ENCODE data around the gene TMED5. TPM values are rescaled to one million over a fixed set of nuclear protein-coding genes. Genes with fewer than 3 reads are reported as not detected.
A peak's percentile ranks its signal among the peaks of the same experiment; 100 is the strongest.

The TMED5 gene
- total RNA-seq, 1 experiment from 2014 or later: 59.2 TPM

GRCh38 chr1:93140106-93140505 is 40.1 kb downstream of the TMED5 start:
- H3K9me3 ChIP-seq (ENCODE audit: low read length): no peaks in the 10 kb centered on the region
- no peak overlapping the region for H3K9ac ChIP-seq (ENCODE audit: low read length)
- TF ChIP-seq, protein P1, sequence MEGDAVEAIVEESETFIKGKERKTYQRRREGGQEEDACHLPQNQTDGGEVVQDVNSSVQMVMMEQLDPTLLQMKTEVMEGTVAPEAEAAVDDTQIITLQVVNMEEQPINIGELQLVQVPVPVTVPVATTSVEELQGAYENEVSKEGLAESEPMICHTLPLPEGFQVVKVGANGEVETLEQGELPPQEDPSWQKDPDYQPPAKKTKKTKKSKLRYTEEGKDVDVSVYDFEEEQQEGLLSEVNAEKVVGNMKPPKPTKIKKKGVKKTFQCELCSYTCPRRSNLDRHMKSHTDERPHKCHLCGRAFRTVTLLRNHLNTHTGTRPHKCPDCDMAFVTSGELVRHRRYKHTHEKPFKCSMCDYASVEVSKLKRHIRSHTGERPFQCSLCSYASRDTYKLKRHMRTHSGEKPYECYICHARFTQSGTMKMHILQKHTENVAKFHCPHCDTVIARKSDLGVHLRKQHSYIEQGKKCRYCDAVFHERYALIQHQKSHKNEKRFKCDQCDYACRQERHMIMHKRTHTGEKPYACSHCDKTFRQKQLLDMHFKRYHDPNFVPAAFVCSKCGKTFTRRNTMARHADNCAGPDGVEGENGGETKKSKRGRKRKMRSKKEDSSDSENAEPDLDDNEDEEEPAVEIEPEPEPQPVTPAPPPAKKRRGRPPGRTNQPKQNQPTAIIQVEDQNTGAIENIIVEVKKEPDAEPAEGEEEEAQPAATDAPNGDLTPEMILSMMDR (conservative IDR thresholded peaks at IDR 0.05; ENCODE audit: low read depth, low read length): no peak
- TF ChIP-seq EZH2phosphoT487 (IDR thresholded peaks at IDR 0.05; ENCODE audit: borderline replicate concordance, low read length) (no peak), EZH2 (IDR thresholded peaks at IDR 0.05; ENCODE audit: low read length, unreplicated experiment) (no peak)
- CTCF ChIA-PET: no interaction called here
- ATAC-seq (no peak), DNase-seq (no peak)
- POLR2A ChIA-PET (ENCODE audit: unreplicated experiment): no interaction called here
- no peak overlapping the region for H3K4me2 ChIP-seq (ENCODE audit: low read length)
- no peaks in the 10 kb centered on the region for H3F3A ChIP-seq (ENCODE audit: low read length, unreplicated experiment)
- no peaks in the 10 kb centered on the region for H4K20me1 ChIP-seq (ENCODE audit: low read length)
- H3K4me3 ChIP-seq (ENCODE audit: low read length): no peak overlapping the region
- H2AFZ ChIP-seq (ENCODE audit: low read length): no peak overlapping the region
- H3K36me3 ChIP-seq (ENCODE audit: low read depth, low read length): peaks cover 31% of the 10 kb centered on the region
- H3K27ac ChIP-seq (ENCODE audit: low read length): no peak overlapping the region
- H3K9me2 ChIP-seq (replicated peaks; ENCODE audit: low read length): no peaks in the 10 kb centered on the region
- H3K79me2 ChIP-seq (ENCODE audit: low read length): no peaks in the 10 kb centered on the region
- BruUV-seq (replicated peaks): no TSS peak
- intact Hi-C loops (cut with micrococcal nuclease): no loop called here
- H3K27me3 ChIP-seq (ENCODE audit: low read length): no peaks in the 10 kb centered on the region
- peaks cover 8% of the 10 kb centered on the region; the same call in 1 of the 2 replicates for H3K4me1 ChIP-seq (ENCODE audit: insufficient read depth, low read length)

GRCh38 chr1:93137604-93138292 is 42.5 kb downstream of the TMED5 start:
- no TSS peak for BruUV-seq (replicated peaks)
- Histone ChIP-seq H3K9me3 (ENCODE audit: low read length) (no peaks in the 10 kb centered on the region), H3K36me3 (ENCODE audit: low read depth, low read length) (peaks cover 47% of the 10 kb centered on the region), H3K79me2 (ENCODE audit: low read length) (no peaks in the 10 kb centered on the region), H3K9ac (ENCODE audit: low read length) (no peak overlapping the region), H3K9me2 (replicated peaks; ENCODE audit: low read length) (no peaks in the 10 kb centered on the region), H4K20me1 (ENCODE audit: low read length) (no peaks in the 10 kb centered on the region), H3K27ac (ENCODE audit: low read length) (peak overlapping the region; percentile 36), H3K4me3 (ENCODE audit: low read length) (no peak overlapping the region), H2AFZ (ENCODE audit: low read length) (no peak overlapping the region), H3K4me2 (ENCODE audit: low read length) (no peak overlapping the region), H3K4me1 (ENCODE audit: insufficient read depth, low read length) (peaks cover 8% of the 10 kb centered on the region; the same call in 1 of the 2 replicates), H3F3A (ENCODE audit: low read length, unreplicated experiment) (no peaks in the 10 kb centered on the region), H3K27me3 (ENCODE audit: low read length) (no peaks in the 10 kb centered on the region)
- POLR2A ChIA-PET (ENCODE audit: unreplicated experiment): no interaction called here
- DNase-seq (peak; percentile 15), ATAC-seq (peak; percentile 97)
- CTCF ChIA-PET: no interaction called here
- intact Hi-C loops (cut with micrococcal nuclease): loop anchor here (5.0 kb wide), 1 partner anchor 55 kb away; no protein-coding TSS in a partner anchor
- no peak for TF ChIP-seq EZH2 (IDR thresholded peaks at IDR 0.05; ENCODE audit: low read length, unreplicated experiment)
- TF ChIP-seq, protein P1 (conservative IDR thresholded peaks at IDR 0.05; ENCODE audit: low read depth, low read length): no peak
- TF ChIP-seq EZH2phosphoT487 (IDR thresholded peaks at IDR 0.05; ENCODE audit: borderline replicate concordance, low read length): no peak

DNA sequence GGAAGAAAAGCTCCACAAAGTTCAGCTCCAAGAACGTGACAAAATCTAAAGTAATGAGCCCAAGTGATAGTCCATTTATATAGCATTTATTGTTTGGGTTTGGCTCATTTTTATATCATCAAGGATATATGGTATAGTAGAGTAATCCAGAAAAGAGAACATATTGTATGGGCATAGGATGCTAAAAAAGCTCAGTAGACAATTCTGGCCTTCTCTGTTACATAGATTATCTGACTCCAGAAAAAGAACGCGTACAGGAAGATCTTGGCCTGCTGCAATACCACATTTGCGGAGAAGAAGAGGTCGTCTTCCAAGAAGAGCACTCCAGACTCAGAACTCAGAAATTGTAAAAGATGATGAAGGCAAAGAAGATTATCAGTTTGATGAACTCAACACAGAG is 43.8 kb downstream of the TMED5 start:
- Histone ChIP-seq H3K9ac (ENCODE audit: low read length) (no peak overlapping the region), H4K20me1 (ENCODE audit: low read length) (no peaks in the 10 kb centered on the region), H3K4me3 (ENCODE audit: low read length) (no peak overlapping the region), H3K9me2 (replicated peaks; ENCODE audit: low read length) (no peaks in the 10 kb centered on the region), H3K4me2 (ENCODE audit: low read length) (no peak overlapping the region), H3K27ac (ENCODE audit: low read length) (no peak overlapping the region), H3K36me3 (ENCODE audit: low read depth, low read length) (peaks cover 47% of the 10 kb centered on the region), H2AFZ (ENCODE audit: low read length) (no peak overlapping the region), H3K27me3 (ENCODE audit: low read length) (no peaks in the 10 kb centered on the region), H3K9me3 (ENCODE audit: low read length) (no peaks in the 10 kb centered on the region), H3K79me2 (ENCODE audit: low read length) (no peaks in the 10 kb centered on the region), H3K4me1 (ENCODE audit: insufficient read depth, low read length) (peaks cover 8% of the 10 kb centered on the region; the same call in 1 of the 2 replicates), H3F3A (ENCODE audit: low read length, unreplicated experiment) (no peaks in the 10 kb centered on the region)
- no peak for TF ChIP-seq EZH2phosphoT487 (IDR thresholded peaks at IDR 0.05; ENCODE audit: borderline replicate concordance, low read length)
- no peak for TF ChIP-seq EZH2 (IDR thresholded peaks at IDR 0.05; ENCODE audit: low read length, unreplicated experiment)
- TF ChIP-seq, protein P1 (conservative IDR thresholded peaks at IDR 0.05; ENCODE audit: low read depth, low read length): no peak
- DNase-seq (no peak), ATAC-seq (no peak)
- ChIA-PET CTCF (no interaction called here), POLR2A (ENCODE audit: unreplicated experiment) (no interaction called here)
- intact Hi-C loops (cut with micrococcal nuclease): loop anchor here (5.0 kb wide), 1 partner anchor 54 kb away; no protein-coding TSS in a partner anchor
- no TSS peak for BruUV-seq (replicated peaks)
